PC-9 (cell line): ENCODE measurements around the gene HOXD4. TPM values are rescaled to one million over a fixed set of nuclear protein-coding genes. Genes with fewer than 3 reads are reported as not detected.

Experiments
- BruUV-seq: library from RNA; stranded (reverse); fragments of 400-500 nt; replicated peaks from 2 replicates; lab custom pipeline; 2021; lab: Mats Ljungman, UMichigan
- CTCF ChIA-PET: fragments of 300-600 bp; sonication (Branson Sonifier 250); formaldehyde crosslinking; loops from one replicate; lab custom pipeline; 2022; ENCODE audit warnings: antibody characterized with exemption; lab: Charles Lee
- POLR2A ChIA-PET: fragments of 300-600 bp; sonication (Branson Sonifier 250); formaldehyde crosslinking; loops from one replicate; lab custom pipeline; 2022; ENCODE audit warnings: antibody characterized with exemption; ENCODE audit not compliant: unreplicated experiment; lab: Charles Lee
- DNase-seq, 2 experiments: peaks; one replicate each; pipeline versions ENCODE4 v3.0.0 to v3.0.0-alpha.2; 2015 to 2022; ENCODE audit warnings: mixed read lengths in 1 of 2
- H2AFZ ChIP-seq: fragments of 200-600 bp; sonication (generic); 2 replicates; pipeline ENCODE4 v1.8.1; 2017; ENCODE audit warnings: antibody characterized with exemption
- H3F3A ChIP-seq: fragments of 200-600 bp; sonication (generic); 2 replicates; pipeline ENCODE4 v1.8.1; 2017; ENCODE audit warnings: antibody characterized with exemption, mild to moderate bottlenecking, low read depth; ENCODE audit not compliant: insufficient read depth
- H3K27ac ChIP-seq: fragments of 200-600 bp; sonication (generic); 2 replicates; pipeline ENCODE4 v1.6.1; 2016; ENCODE audit warnings: mixed run types
- H3K27me3 ChIP-seq: fragments of 200-600 bp; sonication (generic); 2 replicates; pipeline ENCODE4 v1.6.1; 2016; ENCODE audit warnings: low read depth, mixed run types; ENCODE audit not compliant: insufficient read depth
- H3K36me3 ChIP-seq: fragments of 200-600 bp; sonication (generic); 2 replicates; pipeline ENCODE4 v1.6.1; 2016; ENCODE audit warnings: low read depth, mixed run types
- H3K4me1 ChIP-seq: fragments of 200-600 bp; sonication (generic); replicated peaks from 2 replicates; pipeline ENCODE4 v1.6.1; 2016; ENCODE audit warnings: mixed run types; ENCODE audit not compliant: insufficient read depth
- H3K4me2 ChIP-seq: fragments of 200-600 bp; sonication (generic); 2 replicates; pipeline ENCODE4 v1.6.1; 2017; ENCODE audit warnings: mixed run types
- H3K4me3 ChIP-seq: fragments of 200-600 bp; sonication (generic); 2 replicates; pipeline ENCODE4 v1.6.1; 2016; ENCODE audit warnings: mixed run types
- H3K79me2 ChIP-seq: fragments of 200-600 bp; sonication (generic); 2 replicates; pipeline ENCODE4 v1.6.1; 2017; ENCODE audit warnings: low read depth, mixed run types
- H3K9me2 ChIP-seq: fragments of 200-600 bp; sonication (generic); 2 replicates; pipeline ENCODE4 v1.8.1; 2017; ENCODE audit warnings: mild to moderate bottlenecking; ENCODE audit not compliant: insufficient read depth
- H3K9me3 ChIP-seq: fragments of 200-600 bp; sonication (generic); 2 replicates; pipeline ENCODE4 v1.8.1; 2016; ENCODE audit warnings: low read depth; ENCODE audit not compliant: insufficient read depth
- H4K20me1 ChIP-seq: fragments of 200-600 bp; sonication (generic); 2 replicates; pipeline ENCODE4 v1.8.1; 2017; ENCODE audit not compliant: insufficient read depth
- CTCF ChIP-seq: fragments of 200-600 bp; sonication (generic); conservative IDR thresholded peaks from 2 replicates; pipeline ENCODE4 v1.6.1; 2017; ENCODE audit warnings: mixed run types, antibody characterized with exemption, mild to moderate bottlenecking, moderate library complexity
- EZH2 ChIP-seq: fragments of 200-600 bp; sonication (generic); IDR thresholded peaks from 2 replicates; pipeline ENCODE4 v1.8.0; 2017; ENCODE audit warnings: antibody characterized with exemption, low read depth
- intact Hi-C: fragments of 100-400 bp; cut with micrococcal nuclease; formaldehyde crosslinking; loops from one replicate; pipeline ENCODE4 v1.10.0; 2022; ENCODE audit not compliant: unreplicated experiment
- total RNA-seq: library from RNA; stranded (reverse); gene quantifications from 2 replicates; pipeline ENCODE4 v1.2.3, GENCODE V29; 2021

Gene HOXD4
- total RNA-seq, 1 experiment from 2014 or later = not detected

- intact Hi-C loops = no loop called here
These were observed 17.8 kb downstream of the HOXD4 start for GRCh38 chr2:176169181-176169580.

GRCh38 chr2:176169711-176170110 is 18.4 kb downstream of the HOXD4 start:
- Histone ChIP-seq H3K27me3 (peaks cover 49% of the 10 kb centered on the region), H3F3A (no peaks in the 10 kb centered on the region), H3K9me3 (no peaks in the 10 kb centered on the region), H3K9me2 (no peaks in the 10 kb centered on the region), H3K4me2 (no peak overlapping the region), H3K4me3 (no peak overlapping the region), H3K4me1 (no peaks in the 10 kb centered on the region), H4K20me1 (no peaks in the 10 kb centered on the region), H3K36me3 (no peaks in the 10 kb centered on the region), H3K79me2 (no peaks in the 10 kb centered on the region), H3K27ac (no peak overlapping the region), H2AFZ (no peak overlapping the region)
- intact Hi-C loops = no loop called here
- CTCF ChIA-PET = no interaction called here
- POLR2A ChIA-PET = no interaction called here
- DNase-seq = no peak
- TF ChIP-seq EZH2 = no peak
- no peak for TF ChIP-seq CTCF
- no TSS peak for BruUV-seq

More at GRCh38 chr2:176169181-176169580, 17.8 kb downstream of the HOXD4 start:
- no peak overlapping the region for H3K4me3 ChIP-seq
- no peaks in the 10 kb centered on the region for H3K9me3 ChIP-seq
- no TSS peak for BruUV-seq
- H3K4me1 ChIP-seq = no peaks in the 10 kb centered on the region
- ChIA-PET CTCF (no interaction called here), POLR2A (no interaction called here)
- no peak overlapping the region for H3K4me2 ChIP-seq
- no peak overlapping the region for H2AFZ ChIP-seq
- H3K27ac ChIP-seq = no peak overlapping the region
- peaks cover 49% of the 10 kb centered on the region for H3K27me3 ChIP-seq
- TF ChIP-seq EZH2 (no peak), CTCF (no peak)
- no peaks in the 10 kb centered on the region for H3K9me2 ChIP-seq
- H3K36me3 ChIP-seq = no peaks in the 10 kb centered on the region
- no peaks in the 10 kb centered on the region for H3F3A ChIP-seq
- H3K79me2 ChIP-seq = no peaks in the 10 kb centered on the region
- no peak for DNase-seq
- H4K20me1 ChIP-seq = no peaks in the 10 kb centered on the region

- no peaks in the 10 kb centered on the region for H3K9me2 ChIP-seq
- DNase-seq = no peak
- H3K79me2 ChIP-seq = no peaks in the 10 kb centered on the region
- no peak overlapping the region for H3K27ac ChIP-seq
- no TSS peak for BruUV-seq
- no peak overlapping the region for H3K4me2 ChIP-seq
- CTCF ChIA-PET = no interaction called here
- H3K36me3 ChIP-seq = no peaks in the 10 kb centered on the region
- TF ChIP-seq CTCF (no peak), EZH2 (no peak)
- H3K4me3 ChIP-seq = no peak overlapping the region
- H3K4me1 ChIP-seq = no peaks in the 10 kb centered on the region
- no peaks in the 10 kb centered on the region for H4K20me1 ChIP-seq
- POLR2A ChIA-PET = no interaction called here
- H2AFZ ChIP-seq = no peak overlapping the region
- H3F3A ChIP-seq = no peaks in the 10 kb centered on the region
- intact Hi-C loops = no loop called here
- H3K9me3 ChIP-seq = no peaks in the 10 kb centered on the region
- peaks cover 50% of the 10 kb centered on the region for H3K27me3 ChIP-seq
These were observed 19.4 kb downstream of the HOXD4 start for GRCh38 chr2:176170602-176171305.
